HCT116 (cell line): ENCODE data around the gene VAT1. TPM values are rescaled to one million over a fixed set of nuclear protein-coding genes. Genes with fewer than 3 reads are reported as not detected.
A peak's percentile ranks its signal among the peaks of the same experiment; 100 is the strongest.

Experiments
- ATAC-seq: fragments of 200-7000 bp; cut with Tn5 transposase; 2 replicates; pipeline ENCODE4 v1.9.1; 2020; ENCODE audit warnings: mild to moderate bottlenecking, moderate library complexity
- BruUV-seq: library from RNA; stranded (reverse); fragments of 400-500 nt; replicated peaks from 2 replicates; lab custom pipeline; 2021; lab: Mats Ljungman, UMichigan
- CTCF ChIA-PET: fragments of 300-600 bp; sonication (Branson Sonifier 250); formaldehyde crosslinking; loops from one replicate; lab custom pipeline; 2021; ENCODE audit warnings: antibody characterized with exemption; lab: Charles Lee
- POLR2A ChIA-PET: fragments of 300-600, 350-600 bp; sonication (Branson Sonifier 250); formaldehyde crosslinking; loops from one replicate; lab custom pipeline; 2021; ENCODE audit warnings: antibody characterized with exemption; lab: Charles Lee
- RAD21 ChIA-PET, 2 experiments: fragments of 300-600 bp; sonication (Branson Sonifier 250); formaldehyde crosslinking; loops; one replicate each; lab custom pipeline; 2023; ENCODE audit warnings: low total read pairs in 2 of 2; ENCODE audit not compliant: uncharacterized antibody in 2 of 2, unreplicated experiment in 2 of 2, low non-redundant PET in 1 of 2; lab: Charles Lee
- DNase-seq: peaks from one replicate; pipeline ENCODE4 v3.0.0-alpha.2; 2010; ENCODE audit warnings: low read depth, low spot score
- H2AFZ ChIP-seq: fragments of 200-600 bp; shearing (Covaris generic), sonication (generic); 2 replicates; pipeline ENCODE4 v1.6.1; 2017; ENCODE audit warnings: low read depth, mixed run types, mixed read lengths, antibody characterized with exemption, low read length; ENCODE audit not compliant: poor library complexity, severe bottlenecking
- H3K27ac ChIP-seq: 2 replicates; pipeline ENCODE4 v1.5.1; 2012; ENCODE audit warnings: low read depth, low read length
- H3K27me3 ChIP-seq: fragments of 200-600 bp; sonication (generic); 2 replicates; pipeline ENCODE4 v1.6.1; 2016; ENCODE audit warnings: mixed run types, low read length, mixed read lengths; ENCODE audit not compliant: insufficient read depth
- H3K36me3 ChIP-seq, 2 experiments: fragments of 200-500 bp in 1 of 2; fragments of 200-600 bp in 1 of 2; sonication (Bioruptor generic) in 1 of 2; sonication (generic) in 1 of 2; 2 replicates each; pipeline versions ENCODE4 v1.5.1 to v1.6.1; 2014 to 2016; ENCODE audit warnings: low read length in 2 of 2, inconsistent platforms in 1 of 2, mixed read lengths in 1 of 2, mixed run types in 1 of 2; ENCODE audit not compliant: insufficient read depth in 2 of 2, control insufficient read depth in 1 of 2
- H3K4me1 ChIP-seq, 2 experiments: fragments of 200-600 bp in 1 of 2; sonication (generic) in 1 of 2; 2 replicates each; pipeline versions ENCODE4 v1.5.1 to v1.6.1; 2012 to 2017; ENCODE audit warnings: low read length in 2 of 2, inconsistent platforms in 1 of 2, mild to moderate bottlenecking in 1 of 2, mixed read lengths in 1 of 2, mixed run types in 1 of 2, moderate library complexity in 1 of 2; ENCODE audit not compliant: insufficient read depth in 2 of 2, control insufficient read depth in 1 of 2
- H3K4me2 ChIP-seq: fragments of 200-600 bp; sonication (generic); 2 replicates; pipeline ENCODE4 v1.6.1; 2017; ENCODE audit warnings: mixed run types, low read length, mixed read lengths
- H3K4me3 ChIP-seq, 2 experiments: fragments of 200-600 bp in 1 of 2; sonication (generic) in 1 of 2; replicated peaks in 1 of 2; 2 replicates each; pipeline ENCODE4 v1.5.1; 2011 to 2016; ENCODE audit warnings: low read length in 2 of 2, control low read depth in 1 of 2, low read depth in 1 of 2, mild to moderate bottlenecking in 1 of 2, mixed read lengths in 1 of 2, mixed run types in 1 of 2
- H3K79me2 ChIP-seq: fragments of 200-600 bp; sonication (generic); 2 replicates; pipeline ENCODE4 v1.6.1; 2017; ENCODE audit warnings: mild to moderate bottlenecking, mixed run types, low read length, moderate library complexity, mixed read lengths; ENCODE audit not compliant: insufficient read depth
- H3K9ac ChIP-seq: fragments of 200-600 bp; sonication (generic); 2 replicates; pipeline ENCODE4 v1.6.1; 2016; ENCODE audit warnings: low read length, mixed read lengths
- H3K9me2 ChIP-seq: fragments of 200-600 bp; sonication (generic), shearing (Covaris generic); 2 replicates; pipeline ENCODE4 v1.6.1; 2017; ENCODE audit warnings: mixed run types, mild to moderate bottlenecking, moderate library complexity; ENCODE audit not compliant: insufficient read depth
- H3K9me3 ChIP-seq, 2 experiments: fragments of 200-500 bp in 1 of 2; fragments of 200-600 bp in 1 of 2; sonication (Bioruptor generic) in 1 of 2; sonication (generic) in 1 of 2; 2 replicates each; pipeline ENCODE4 v1.6.1; 2014 to 2017; ENCODE audit warnings: low read length in 2 of 2, mixed read lengths in 2 of 2, inconsistent platforms in 1 of 2, low read depth in 1 of 2, mild to moderate bottlenecking in 1 of 2, mixed run types in 1 of 2, moderate library complexity in 1 of 2; ENCODE audit not compliant: control insufficient read depth in 1 of 2, insufficient read depth in 1 of 2
- H4K20me1 ChIP-seq: fragments of 200-600 bp; sonication (generic), shearing (Covaris generic); 2 replicates; pipeline ENCODE4 v1.6.1; 2017; ENCODE audit warnings: mixed run types, mild to moderate bottlenecking, moderate library complexity; ENCODE audit not compliant: insufficient read depth
- EGR1 ChIP-seq: IDR thresholded peaks from 2 replicates; pipeline ENCODE4 v1.6.1; 2012; ENCODE audit warnings: low read depth
- ELF1 ChIP-seq: IDR thresholded peaks from 2 replicates; pipeline ENCODE4 v1.6.1; 2012; ENCODE audit warnings: low read depth, borderline replicate concordance
- EZH2 ChIP-seq: fragments of 200-600 bp; sonication (generic); IDR thresholded peaks from 2 replicates; pipeline ENCODE4 v1.6.1; 2017; ENCODE audit warnings: antibody characterized with exemption, mixed run types
- EZH2phosphoT487 ChIP-seq: fragments of 200-600 bp; IDR thresholded peaks from 2 replicates; pipeline ENCODE4 v1.6.1; 2018; ENCODE audit warnings: antibody characterized with exemption, borderline replicate concordance
- FOSL1 ChIP-seq: IDR thresholded peaks from 2 replicates; pipeline ENCODE4 v1.6.1; 2012; ENCODE audit warnings: low read depth
- POLR2AphosphoS5 ChIP-seq: IDR thresholded peaks from 2 replicates; pipeline ENCODE4 v1.6.1; 2011; ENCODE audit warnings: mild to moderate bottlenecking, low read depth, low read length, moderate library complexity
- SIN3A ChIP-seq: IDR thresholded peaks from 2 replicates; pipeline ENCODE4 v1.6.1; 2012; ENCODE audit warnings: low read depth
- SP1 ChIP-seq: IDR thresholded peaks from 2 replicates; pipeline ENCODE4 v1.6.1; 2012; ENCODE audit warnings: low read depth
- SRF ChIP-seq: IDR thresholded peaks from 2 replicates; pipeline ENCODE4 v1.6.1; 2012; ENCODE audit warnings: low read depth
- YY1 ChIP-seq: IDR thresholded peaks from 2 replicates; pipeline ENCODE4 v1.6.1; 2011; ENCODE audit warnings: low read length, low read depth, moderate library complexity, mild to moderate bottlenecking; ENCODE audit not compliant: insufficient replicate concordance; ENCODE audit errors: extremely low read depth
- ZNF274 ChIP-seq: fragments of 200-500 bp; sonication (Bioruptor generic); IDR thresholded peaks from 2 replicates; pipeline ENCODE4 v1.6.1; 2014; ENCODE audit warnings: mild to moderate bottlenecking, low read depth, low read length, inconsistent platforms
- intact Hi-C: fragments of 100-400 bp; cut with micrococcal nuclease; formaldehyde crosslinking; loops from 2 replicates; pipeline ENCODE4 v1.10.0; 2022
- total RNA-seq: library from RNA; stranded (reverse); gene quantifications from one replicate; pipeline ENCODE4 v1.2.1, GENCODE V29; 2021; ENCODE audit not compliant: unreplicated experiment
- TF ChIP-seq, protein P1 (sequence below): IDR thresholded peaks from 2 replicates; pipeline ENCODE4 v1.6.1; 2012

VAT1 gene
- total RNA-seq, 1 experiment from 2014 or later: 197 TPM

DNA sequence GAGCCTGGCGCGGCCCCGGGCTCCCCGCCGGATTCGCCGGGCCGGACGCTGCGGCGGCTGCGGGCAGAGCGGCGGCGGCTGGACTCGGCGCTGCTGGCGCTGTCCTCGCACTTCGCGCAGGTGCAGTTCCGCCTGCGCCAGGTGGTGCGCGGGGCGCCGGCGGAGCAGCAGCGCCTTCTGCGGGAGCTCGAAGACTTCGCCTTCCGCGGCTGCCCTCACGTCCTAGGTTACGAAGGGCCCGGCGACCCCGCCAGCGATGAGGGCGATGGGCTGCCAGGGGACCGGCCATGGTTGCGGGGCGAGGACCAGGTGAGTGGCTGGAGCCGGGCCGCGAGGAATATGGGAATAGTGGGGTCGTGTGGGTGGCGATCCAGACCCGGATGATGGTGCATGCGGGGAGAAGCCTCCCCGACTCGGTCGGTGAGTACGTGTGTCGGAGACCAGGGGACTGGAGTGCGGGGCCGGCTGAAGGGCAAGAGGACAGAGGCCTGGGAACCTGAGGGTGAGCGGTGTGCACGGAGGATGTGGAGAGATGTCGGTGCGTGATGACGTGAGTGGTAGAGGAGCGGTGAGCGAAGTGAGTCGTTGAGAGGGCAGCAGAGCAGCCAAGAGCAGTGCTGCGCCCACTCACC is 41.3 kb downstream of the VAT1 start (continued):
- TF ChIP-seq POLR2AphosphoS5: peak; percentile 55
- no peak; the same call in 1 of the 2 replicates for TF ChIP-seq SIN3A
- TF ChIP-seq SP1: no peak
- TF ChIP-seq FOSL1: no peak

DNA sequence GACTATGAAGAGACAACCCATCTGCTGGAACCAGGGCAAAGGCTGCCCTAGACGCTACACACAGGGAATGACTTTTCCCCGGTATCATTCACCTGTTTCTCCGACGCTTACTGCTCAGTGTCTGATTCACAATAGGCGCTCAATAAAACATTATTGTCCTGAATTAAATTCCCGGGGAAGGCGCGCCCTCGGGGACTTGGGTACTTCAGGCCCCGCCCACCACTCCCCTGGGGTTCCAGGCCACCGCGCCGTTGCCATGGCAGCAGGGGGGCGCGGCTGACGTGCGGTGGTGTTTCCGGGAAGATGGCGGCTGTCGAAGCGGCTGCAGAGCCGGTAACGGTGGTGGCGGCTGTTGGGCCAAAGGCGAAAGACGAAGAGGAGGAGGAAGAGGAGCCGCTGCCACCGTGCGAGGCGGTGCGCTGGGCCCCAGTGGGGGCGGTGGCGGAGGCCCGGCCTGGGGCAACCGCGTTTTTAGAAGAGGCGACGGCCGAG is 41.9 kb downstream of the VAT1 start, which contains the start of gene RUNDC1:
Gene RUNDC1, plus strand, starts transcription at position 292 of the 492 bp plus-strand sequence. Its CDS starts 12 bp downstream, at position 304.
- RAD21 ChIA-PET: no interaction called here
- ATAC-seq: peak; percentile 84
- intact Hi-C loops: no loop called here
- peaks cover 13 to 28% of the 10 kb centered on the region in 2 experiments for H3K4me1 ChIP-seq
- TF ChIP-seq ZNF274 (no peak), EZH2 (no peak), EZH2phosphoT487 (no peak), YY1 (peak; percentile 97), ELF1 (peak; percentile 69; the same call in 1 of the 2 replicates), SRF (0 out of 2 replicates have a peak, but pooled peaks have one; percentile 3), SP1 (no peak), SIN3A (0 out of 2 replicates have a peak, but pooled peaks have one; percentile 73), EGR1 (peak; percentile 49; the same call in 1 of the 2 replicates), FOSL1 (no peak), POLR2AphosphoS5 (peak; percentile 68)
- TF ChIP-seq, protein P1, sequence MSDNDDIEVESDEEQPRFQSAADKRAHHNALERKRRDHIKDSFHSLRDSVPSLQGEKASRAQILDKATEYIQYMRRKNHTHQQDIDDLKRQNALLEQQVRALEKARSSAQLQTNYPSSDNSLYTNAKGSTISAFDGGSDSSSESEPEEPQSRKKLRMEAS: peak; percentile 50; the same call in 1 of the 2 replicates
- peak within 1 kb of the TSS; percentile 88 to 96 for H3K4me3 ChIP-seq
- H4K20me1 ChIP-seq: no peaks in the 10 kb centered on the region
- H3K9me2 ChIP-seq: no peaks in the 10 kb centered on the region
- H3K27me3 ChIP-seq: no peaks in the 10 kb centered on the region
- peak within 1 kb of the TSS; percentile 90 for H3K27ac ChIP-seq
- H3K79me2 ChIP-seq: peaks cover 31% of the 10 kb centered on the region
- POLR2A ChIA-PET: interaction anchor here (1.0 to 1.3 kb wide), 2 partner anchors 15 to 18 kb away, joined by 4 to 7 read pairs; partner anchors contain the start of gene RPL27
- peak within 1 kb of the TSS; percentile 93 for H3K4me2 ChIP-seq
- DNase-seq: peak; percentile 59
- no TSS peak for BruUV-seq
- CTCF ChIA-PET: interaction anchor here (0.9 to 1.0 kb wide), 2 partner anchors 15 to 18 kb away, joined by 3 to 7 read pairs; partner anchors contain the start of gene RPL27
- H3K36me3 ChIP-seq: peaks cover 3 to 6% of the 10 kb centered on the region in 2 experiments; a peak in 1 of 4 replicates
- peak within 1 kb of the TSS; percentile 91 for H3K9ac ChIP-seq
- H2AFZ ChIP-seq: no peak within 1 kb of the TSS
- no peaks in the 10 kb centered on the region for H3K9me3 ChIP-seq
